CD4-positive, alpha-beta T cell treated with Interleukin-17A for 1 hour (primary cell): Measurements from ENCODE around the gene OLIG1.

Experiments used
- DNase-seq: peaks from one replicate; pipeline ENCODE4 v3.0.0-alpha.2; 2020

OLIG1 gene

DNA sequence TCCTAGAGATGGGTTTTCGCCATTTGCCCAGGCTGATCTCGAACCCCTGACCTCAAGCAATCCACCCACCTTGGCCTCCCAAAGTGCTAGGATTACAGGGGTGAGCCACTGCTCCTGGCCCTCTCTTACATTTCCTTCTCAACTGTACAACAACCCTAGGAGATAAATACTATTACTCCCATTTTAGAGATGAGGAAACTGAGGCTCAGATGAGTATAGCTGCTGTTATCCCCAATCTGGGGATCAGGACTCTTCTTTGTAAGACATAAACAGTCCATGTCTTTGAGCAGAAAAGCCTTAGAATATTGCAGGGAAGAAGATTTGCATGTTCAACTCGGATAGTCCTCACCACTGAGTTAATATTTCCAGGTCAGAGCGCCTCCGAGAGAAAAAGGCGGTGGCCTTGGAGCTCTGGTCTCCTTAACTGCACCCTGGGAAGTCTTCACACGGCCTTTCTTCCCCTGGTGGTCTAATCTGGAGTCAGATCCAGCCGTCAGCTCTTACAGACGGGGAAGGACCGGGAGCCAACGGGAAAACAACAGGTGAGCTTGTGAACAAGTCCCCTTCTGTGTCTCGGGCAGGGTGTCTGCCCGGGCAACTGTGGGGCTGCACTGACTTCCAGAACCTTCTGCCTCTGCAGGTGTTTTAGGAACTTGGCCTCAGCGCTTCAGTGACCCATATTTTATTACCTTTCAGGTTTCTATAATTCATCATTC is 5.9 kb upstream of the OLIG1 start:
- DNase-seq = no peak

- DNase-seq = no peak
These were observed 5.1 kb upstream of the OLIG1 start for GRCh38 chr21:33064623-33065390.

GRCh38 chr21:33067043-33067442 is 2.9 kb upstream of the OLIG1 start:
- no peak for DNase-seq

GRCh38 chr21:33067457-33067856 is 2.5 kb upstream of the OLIG1 start:
- no peak for DNase-seq

GRCh38 chr21:33069243-33069642 is 698 bp upstream of the OLIG1 start:
- DNase-seq = no peak

DNA sequence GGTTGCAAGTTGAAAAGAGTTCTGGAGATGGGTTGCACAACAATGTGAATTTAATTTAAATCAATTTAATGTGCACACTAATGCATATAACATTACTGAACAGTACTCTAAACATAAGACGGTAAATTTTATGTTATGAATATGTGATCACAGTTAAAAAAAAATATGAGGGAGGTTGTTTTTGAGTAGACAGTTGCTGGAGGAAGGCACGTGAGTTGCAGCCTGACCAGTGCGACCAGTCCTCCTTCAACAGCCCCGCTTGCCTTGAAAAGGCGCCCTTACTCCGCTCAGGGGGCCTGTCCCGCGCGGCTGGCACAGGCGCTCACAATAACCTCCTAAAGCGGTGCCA is 322 bp upstream of the OLIG1 start:
- no peak for DNase-seq

DNA sequence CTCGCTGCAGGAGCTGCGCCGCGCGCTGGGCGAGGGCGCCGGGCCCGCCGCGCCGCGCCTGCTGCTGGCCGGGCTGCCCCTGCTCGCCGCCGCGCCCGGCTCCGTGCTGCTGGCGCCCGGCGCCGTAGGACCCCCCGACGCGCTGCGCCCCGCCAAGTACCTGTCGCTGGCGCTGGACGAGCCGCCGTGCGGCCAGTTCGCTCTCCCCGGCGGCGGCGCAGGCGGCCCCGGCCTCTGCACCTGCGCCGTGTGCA is 730 bp downstream of the OLIG1 start:
- DNase-seq = no peak

DNA sequence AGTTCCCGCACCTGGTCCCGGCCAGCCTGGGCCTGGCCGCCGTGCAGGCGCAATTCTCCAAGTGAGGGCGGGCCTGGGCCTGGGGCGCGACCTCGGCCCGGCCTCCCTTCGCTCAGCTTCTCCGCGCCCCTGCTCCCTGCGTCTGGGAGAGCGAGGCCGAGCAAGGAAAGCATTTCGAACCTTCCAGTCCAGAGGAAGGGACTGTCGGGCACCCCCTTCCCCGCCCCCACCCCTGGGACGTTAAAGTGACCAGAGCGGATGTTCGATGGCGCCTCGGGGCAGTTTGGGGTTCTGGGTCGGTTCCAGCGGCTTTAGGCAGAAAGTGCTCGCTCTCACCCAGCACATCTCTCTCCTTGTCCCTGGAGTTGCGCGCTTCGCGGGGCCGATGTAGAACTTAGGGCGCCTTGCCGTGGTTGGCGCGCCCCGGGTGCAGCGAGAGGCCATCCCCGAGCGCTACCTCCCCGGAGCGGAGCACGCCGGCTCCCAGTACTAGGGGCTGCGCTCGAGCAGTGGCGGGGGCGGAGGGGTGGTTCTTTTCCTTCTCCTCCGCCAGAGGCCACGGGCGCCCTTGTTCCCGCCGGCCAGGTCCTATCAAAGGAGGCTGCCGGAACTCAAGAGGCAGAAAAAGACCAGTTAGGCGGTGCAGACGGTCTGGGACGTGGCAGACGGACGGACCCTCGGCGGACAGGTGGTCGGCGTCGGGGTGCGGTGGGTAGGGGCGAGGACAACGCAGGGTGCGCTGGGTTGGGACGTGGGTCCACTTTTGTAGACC is 1.2 kb downstream of the OLIG1 start:
- no peak for DNase-seq

DNA sequence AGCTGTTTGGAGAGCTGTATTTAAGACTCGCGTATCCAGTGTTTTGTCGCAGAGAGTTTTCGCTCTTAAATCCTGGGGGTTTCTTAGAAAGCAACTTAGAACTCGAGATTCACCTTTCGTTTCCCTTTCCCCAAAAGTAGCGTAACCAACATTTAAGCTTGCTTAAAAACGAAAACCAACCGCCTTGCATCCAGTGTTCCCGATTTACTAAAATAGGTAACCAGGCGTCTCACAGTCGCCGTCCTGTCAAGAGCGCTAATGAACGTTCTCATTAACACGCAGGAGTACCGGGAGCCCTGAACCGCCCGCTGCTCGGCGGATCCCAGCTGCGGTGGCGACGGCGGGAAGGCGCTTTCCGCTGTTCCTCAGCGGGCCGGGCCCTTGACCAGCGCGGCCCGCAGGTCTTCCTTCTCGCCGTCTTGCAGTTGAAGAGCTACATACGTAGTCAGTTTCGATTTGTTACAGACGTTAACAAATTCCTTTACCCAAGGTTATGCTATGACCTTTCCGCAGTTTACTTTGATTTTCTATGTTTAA is 1.9 kb downstream of the OLIG1 start:
- peak; percentile 1 for DNase-seq

- no peak for DNase-seq
These were observed 3.7 kb downstream of the OLIG1 start for GRCh38 chr21:33073636-33074035.

DNA sequence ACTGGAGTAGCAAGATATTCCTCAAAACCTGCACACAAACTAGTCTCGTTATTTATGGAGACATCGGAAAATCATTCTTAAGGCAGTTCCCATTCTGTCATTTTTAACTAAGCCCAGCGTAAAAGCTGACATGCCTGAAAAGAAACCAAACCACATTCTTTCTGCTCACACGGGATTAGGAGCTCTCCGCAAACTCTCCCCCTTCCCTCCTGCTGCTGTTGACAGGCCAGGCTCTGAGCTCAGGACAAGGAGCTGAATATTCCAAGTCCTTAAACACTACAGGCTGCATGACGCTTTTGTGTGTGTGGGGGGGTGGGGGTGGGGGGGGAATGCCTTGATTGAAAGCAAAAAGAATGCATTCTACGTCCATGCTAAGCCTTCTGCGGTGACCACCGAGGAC is 5.2 kb downstream of the OLIG1 start:
- DNase-seq = no peak

DNA sequence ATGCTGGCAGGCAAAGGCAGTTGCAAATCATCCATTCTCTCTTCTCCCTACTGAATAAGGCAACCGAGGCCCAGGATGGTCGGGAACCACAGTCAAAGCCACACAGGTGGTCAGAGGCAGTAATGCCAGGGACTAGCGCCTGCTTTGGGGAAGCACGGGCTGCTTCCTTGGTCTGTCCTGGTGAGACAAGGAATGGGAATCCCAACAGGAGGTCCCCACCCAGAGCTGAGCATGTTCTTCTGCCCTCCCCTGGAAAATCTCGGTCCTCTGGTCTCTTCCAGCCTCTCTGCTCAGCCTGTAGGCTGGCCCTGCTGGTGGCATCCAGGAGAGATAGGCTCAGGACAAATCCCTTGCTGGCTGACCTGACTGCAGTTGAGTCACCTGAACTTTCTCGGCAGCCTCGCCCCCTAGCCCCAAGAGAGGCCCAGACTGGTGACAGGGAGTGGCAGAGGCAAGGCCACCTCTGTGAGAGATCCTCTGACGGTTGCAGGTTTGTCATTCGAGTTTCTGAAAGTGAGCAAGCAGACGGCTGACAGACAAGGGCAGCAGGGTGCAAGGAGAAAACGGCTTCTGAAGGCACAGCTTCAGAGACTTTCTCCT is 5.8 kb downstream of the OLIG1 start:
- DNase-seq = no peak

DNA sequence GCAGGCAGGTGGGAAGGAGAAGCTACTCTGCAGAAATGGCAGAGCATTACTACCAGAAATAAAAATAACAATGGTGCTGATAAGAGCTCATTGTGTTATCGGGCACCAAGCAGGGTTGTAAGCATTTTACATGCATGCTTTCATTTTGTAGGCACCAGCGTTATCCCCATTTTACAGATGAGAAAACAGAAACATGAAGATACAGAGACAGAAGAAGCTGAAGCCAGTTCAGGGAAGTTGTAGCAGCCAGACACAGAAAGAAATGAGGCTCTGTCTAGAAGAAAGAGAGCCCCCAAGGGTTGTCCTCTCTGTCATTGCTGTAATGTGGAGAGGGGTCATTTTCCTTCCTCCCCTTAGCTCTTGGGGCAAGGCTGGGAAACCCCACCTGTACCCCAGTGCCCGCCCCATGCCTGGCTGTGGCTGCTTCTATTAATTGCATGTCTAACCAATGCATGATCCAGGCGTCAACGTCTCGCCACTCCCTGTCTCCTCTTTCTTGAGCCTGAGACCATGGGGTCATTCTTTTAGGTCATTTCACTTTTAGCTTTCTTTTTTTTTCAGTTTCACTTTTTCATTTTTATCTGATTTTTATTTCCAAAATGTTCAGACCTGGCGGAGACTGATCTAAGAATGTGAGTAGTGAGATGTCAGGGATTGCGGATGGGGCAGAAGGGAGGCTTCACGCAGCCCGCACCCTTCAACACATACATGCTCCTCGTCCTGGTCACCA is 6.8 kb downstream of the OLIG1 start:
- no peak for DNase-seq

DNA sequence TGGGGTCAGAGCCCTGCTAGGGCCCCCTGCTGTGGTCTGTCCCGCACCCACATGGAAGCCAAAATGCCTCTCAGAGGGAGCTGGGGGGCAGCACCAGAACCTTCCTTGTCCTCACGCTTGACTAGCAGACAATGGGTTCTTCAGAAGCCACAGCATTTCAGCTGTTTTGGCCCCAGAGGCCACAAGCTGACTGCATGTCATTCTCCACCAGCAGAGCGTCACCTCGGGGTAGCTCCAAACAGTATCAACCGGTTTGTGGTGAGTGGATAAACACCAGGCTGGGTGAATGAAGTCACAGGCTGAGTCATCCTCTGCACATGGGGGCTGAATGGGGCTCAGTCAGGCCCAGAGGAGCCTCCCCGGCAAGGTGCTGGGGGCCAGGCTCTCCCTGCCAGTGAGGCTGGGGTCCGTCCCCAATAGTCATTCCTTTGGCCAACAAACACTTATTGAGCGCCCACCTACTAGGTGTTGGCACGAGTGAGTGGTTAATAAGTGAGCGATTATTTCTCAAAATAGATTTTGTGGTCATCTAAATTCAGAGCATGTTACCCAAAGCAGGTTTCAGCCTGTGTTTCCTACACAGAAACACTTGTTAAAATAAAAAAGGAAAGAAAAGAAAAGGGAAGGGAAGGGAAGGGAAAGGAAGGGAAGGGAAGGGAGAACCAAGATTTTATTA is 9.1 kb downstream of the OLIG1 start:
- peak; percentile 5 for DNase-seq

GRCh38 chr21:33080376-33080775 is 10.4 kb downstream of the OLIG1 start:
- no peak for DNase-seq

DNA sequence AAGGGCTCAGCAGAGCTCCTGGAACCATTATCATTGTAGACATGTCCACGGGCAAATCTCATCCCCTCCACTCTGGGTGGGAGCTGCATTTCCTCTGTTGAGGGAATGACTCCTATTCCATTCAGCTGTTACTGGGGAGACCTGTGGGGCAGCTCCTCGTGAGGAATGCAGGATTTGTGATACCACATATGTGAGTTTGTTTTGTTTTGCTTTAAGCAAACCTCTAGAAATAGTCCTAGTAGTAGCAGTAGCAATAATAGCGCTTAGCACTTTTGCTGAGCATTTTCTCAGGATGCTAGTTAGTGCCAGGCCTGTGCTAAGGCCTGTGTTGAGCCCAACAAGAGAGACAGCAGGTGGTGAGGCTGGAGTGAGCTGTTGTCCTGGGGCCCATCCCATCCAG is 10.8 kb downstream of the OLIG1 start:
- no peak for DNase-seq

DNA sequence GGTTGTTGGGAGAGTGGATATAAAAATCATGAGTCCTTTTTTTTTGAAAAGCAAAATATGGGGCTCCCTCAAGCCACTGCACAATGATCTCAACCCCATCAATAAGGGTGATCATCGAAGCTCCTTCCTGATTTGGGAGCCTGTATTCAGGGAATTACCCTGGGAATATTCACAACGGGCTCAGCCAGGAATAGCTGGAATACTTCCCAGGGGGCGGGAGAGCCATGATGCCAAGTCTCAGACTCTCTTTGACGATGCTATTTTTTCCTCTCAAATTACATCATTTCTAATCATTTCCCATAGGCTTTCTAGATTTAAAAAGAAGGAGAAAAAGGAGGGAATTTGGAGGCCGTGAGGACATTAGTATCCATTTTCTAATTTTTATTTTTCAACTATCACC is 18.4 kb downstream of the OLIG1 start:
- DNase-seq = no peak

DNA sequence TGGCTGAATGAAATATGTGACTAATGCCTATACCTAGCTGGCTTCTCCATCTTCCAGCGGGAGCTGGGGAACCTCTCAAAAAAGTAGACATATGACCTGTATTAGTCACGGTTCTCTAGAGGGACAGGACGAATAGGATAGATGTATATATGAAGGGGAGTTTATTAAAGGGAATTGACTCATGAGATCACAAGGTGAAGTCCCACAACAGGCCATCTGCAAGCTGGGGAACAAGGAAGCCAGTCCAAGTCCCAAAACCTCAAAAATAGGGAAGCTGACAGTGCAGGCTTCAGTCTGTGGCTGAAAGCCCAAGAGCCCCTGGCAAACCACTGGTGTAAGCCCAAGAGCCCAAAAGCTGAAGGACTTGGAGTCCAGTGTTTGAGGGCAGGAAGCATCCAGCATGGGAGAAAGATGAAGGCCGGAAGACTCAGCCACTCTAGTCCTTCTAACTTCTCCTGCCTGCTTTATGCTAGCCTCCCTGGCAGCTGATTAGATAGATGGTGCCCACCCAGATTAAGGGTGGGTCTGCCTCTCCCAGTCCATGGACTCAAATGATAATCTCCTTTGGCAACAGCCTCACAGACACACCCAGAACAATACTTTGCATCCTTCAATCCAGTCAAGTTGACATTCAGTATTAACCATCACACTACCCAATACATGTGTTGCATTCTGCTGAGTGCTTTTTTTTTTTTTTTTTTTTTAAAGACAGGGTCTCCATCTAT is 19.6 kb downstream of the OLIG1 start:
- peak; percentile 13 for DNase-seq

- no peak for DNase-seq
These were observed 26.5 kb downstream of the OLIG1 start for GRCh38 chr21:33096426-33096825.

DNA sequence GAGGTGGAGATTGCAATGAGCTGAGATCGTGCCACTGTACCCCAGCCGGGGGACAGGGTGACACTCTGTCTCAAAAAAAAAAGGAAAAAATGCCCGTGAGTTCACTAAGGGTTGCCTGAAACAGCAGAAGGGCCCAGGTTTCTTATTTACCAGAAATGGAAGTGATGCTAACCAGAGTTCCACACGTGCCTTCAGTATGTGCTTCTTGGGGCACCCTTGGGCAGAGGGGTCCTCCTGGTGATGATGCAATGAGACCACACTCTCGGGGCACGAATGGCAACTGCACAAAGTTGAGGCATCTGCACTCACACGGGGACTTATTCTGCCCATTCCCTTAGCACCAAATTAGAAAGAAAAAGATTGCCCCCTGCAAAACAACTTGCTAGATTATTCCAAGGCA is 29.2 kb downstream of the OLIG1 start:
- no peak for DNase-seq

GRCh38 chr21:33101300-33101911 is 31.5 kb downstream of the OLIG1 start:
- DNase-seq = no peak
